IPS DF 6.9 (cell line): ENCODE measurements around the gene TARBP2.

Source experiments
- DNase-seq: peaks from one replicate; pipeline ENCODE4 v3.0.0-alpha.2; 2013; ENCODE audit warnings: low read depth, low spot score
- H3K27ac ChIP-seq: one replicate; pipeline ENCODE4 v1.5.1; 2013; ENCODE audit warnings: low read length, control low read depth
- H3K27me3 ChIP-seq: 2 replicates; pipeline ENCODE4 v1.6.1; 2013; ENCODE audit warnings: mild to moderate bottlenecking, low read length; ENCODE audit not compliant: control insufficient read depth, insufficient read depth
- H3K36me3 ChIP-seq: 2 replicates; pipeline ENCODE4 v1.6.1; 2013; ENCODE audit warnings: low read length; ENCODE audit not compliant: control insufficient read depth, insufficient read depth
- H3K4me1 ChIP-seq: 2 replicates; pipeline ENCODE4 v1.6.1; 2013; ENCODE audit warnings: low read length; ENCODE audit not compliant: control insufficient read depth, insufficient read depth
- H3K4me3 ChIP-seq: 2 replicates; pipeline ENCODE4 v1.5.1; 2013; ENCODE audit warnings: mild to moderate bottlenecking, low read length
- H3K9me3 ChIP-seq: 2 replicates; pipeline ENCODE4 v1.6.1; 2013; ENCODE audit warnings: low read length, inconsistent platforms; ENCODE audit not compliant: control insufficient read depth, insufficient read depth
- WGBS: extraction: QIAGEN DNeasy Blood & Tissue Kit; methylation state at CpG from one replicate; pipeline ENCODE4 v1.1.7; 2013; ENCODE audit warnings: mixed read lengths, missing lambda C conversion rate; ENCODE audit not compliant: insufficient read length, insufficient coverage; 5-methylcytosine and 5-hydroxymethylcytosine counted together

TARBP2 gene

DNA sequence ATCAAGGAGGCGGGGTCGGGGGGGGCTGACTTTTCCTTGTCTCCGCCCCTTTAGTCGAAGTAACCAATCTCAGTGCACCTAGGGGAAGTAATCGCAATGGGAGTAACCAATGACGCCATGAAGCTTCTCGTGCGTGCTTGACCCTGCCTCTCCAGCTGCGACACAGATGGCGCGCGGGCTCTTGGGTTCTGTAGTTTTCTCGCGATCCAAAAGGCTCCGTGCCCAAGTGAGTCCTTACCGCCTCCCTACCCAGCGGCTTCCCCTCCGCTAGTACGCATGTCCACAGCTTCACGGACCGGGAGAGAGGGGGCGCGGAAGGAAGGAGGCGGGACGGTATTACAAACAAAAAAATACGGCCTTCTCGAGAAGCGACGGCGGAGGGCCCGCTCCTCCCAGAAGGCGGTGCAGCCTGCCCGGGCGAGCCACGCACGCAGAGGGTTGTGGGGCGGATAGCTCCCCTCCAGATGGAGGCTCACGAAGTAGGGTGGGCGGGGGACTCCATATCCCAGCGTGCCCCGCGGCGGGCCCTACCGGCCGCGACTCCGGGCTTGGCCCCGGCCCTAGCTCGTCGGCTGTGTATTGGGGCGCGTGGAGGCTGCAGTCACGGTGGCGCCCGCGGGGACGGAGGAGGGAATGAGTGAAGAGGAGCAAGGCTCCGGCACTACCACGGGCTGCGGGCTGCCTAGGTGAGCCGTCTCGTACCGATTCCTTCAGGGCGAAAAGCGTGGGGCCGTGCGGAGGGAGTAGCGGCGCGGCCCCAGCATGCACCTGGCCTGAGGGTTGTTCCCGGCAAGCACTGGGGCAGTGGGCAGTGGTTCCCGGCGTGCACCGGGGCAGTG lies at the start of gene TARBP2:
Gene TARBP2 (plus strand): TSS at position 508 of the 839 bp plus-strand sequence. CDS start 126 bp downstream, at position 634.
- H3K36me3 ChIP-seq: peaks cover 2% of the 10 kb centered on the region; the same call in 1 of the 2 replicates
- WGBS: no CpG with 5 or more reads among the region's 74 CpGs
- DNase-seq: peak; percentile 98
- peak within 1 kb of the TSS; percentile 74; the same call in 1 of the 2 replicates for H3K4me3 ChIP-seq
- H3K9me3 ChIP-seq: no peaks in the 10 kb centered on the region
- H3K27me3 ChIP-seq: no peaks in the 10 kb centered on the region
- peaks cover 13% of the 10 kb centered on the region; the same call in 1 of the 2 replicates for H3K4me1 ChIP-seq
- no peak within 1 kb of the TSS for H3K27ac ChIP-seq

DNA sequence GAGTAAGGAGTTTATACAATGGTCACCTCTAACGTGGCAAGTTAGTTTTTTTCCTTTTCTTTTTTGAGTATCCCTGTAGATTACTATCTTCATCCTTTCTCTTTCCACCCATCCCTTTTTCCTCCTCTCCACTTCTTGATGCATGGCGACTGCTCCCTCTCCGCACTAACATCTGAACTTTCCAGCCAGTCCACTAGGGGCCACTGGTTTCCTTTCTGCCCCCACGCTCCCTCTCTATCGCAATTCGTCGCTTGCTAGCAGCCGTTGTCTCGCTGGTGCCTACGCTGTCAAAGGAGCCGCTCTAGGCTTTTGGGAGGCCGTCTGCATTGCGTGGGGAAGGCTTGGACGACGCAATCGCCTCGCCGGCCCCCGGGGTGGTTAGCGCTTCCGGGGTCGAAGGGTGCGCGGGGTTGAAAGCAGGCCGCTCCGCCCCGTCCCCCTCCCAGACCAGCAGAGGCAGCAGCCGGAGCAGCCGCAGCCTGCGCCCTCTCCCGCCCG lies 49.4 kb upstream of the TARBP2 start, which contains the start of gene PCBP2:
Gene PCBP2 (plus strand): TSS at position 442 of the 498 bp plus-strand sequence. CDS start 2,699 bp downstream, outside the sequence.
- no CpG with 5 or more reads among the region's 32 CpGs for WGBS
- Histone ChIP-seq H3K27me3 (no peaks in the 10 kb centered on the region), H3K9me3 (no peaks in the 10 kb centered on the region), H3K4me3 (peak within 1 kb of the TSS; percentile 100), H3K4me1 (no peaks in the 10 kb centered on the region), H3K27ac (no peak within 1 kb of the TSS), H3K36me3 (peaks cover 17% of the 10 kb centered on the region; the same call in 1 of the 2 replicates)
- peak; percentile 98 for DNase-seq

DNA sequence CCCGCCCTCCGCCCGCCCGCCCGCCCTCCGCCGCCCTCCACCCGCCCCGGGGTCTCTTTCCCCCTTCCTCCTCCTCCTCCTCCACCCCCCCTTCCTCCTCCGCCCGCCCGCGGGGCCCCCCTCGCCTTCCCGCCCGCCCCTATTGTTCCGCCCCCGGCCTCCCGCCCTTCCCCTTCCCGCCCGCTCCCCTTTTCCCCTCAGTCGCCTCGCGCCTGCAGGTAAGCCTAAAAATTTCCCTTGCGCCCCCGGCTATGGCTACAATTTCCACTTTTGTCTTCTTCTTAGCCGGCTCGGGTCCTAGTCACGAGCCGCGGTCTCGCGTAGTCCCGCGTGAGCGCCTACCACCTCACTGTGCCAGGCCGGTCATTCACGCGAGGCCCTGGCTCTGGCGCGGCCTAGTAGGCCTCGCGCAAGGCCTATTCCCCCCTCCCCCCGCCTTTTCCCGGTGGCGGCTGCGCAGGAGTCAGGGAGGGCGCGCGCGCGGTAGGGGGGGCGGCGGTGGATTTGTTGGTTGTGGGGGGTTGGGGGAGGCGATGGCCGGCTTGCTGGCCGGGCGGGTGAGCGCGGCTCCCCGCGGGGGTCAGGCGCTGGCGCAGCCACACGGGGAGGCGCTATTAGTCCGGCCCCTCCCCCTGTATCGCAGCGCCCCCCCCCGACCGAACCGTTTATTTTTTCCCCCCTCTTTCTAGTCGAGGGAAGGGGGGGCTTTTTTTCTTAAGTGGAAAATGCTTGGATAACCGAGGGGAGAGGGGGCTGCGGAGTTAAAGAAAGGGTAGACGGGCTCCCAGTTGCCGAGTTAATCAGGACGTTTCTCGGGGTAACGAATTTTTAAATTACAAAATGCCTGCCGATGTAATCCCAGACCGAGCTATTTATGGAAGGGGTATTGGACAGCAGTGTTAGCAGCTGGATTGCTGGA lies 48.7 kb upstream of the TARBP2 start:
- Histone ChIP-seq H3K4me3 (peak overlapping the region; percentile 100), H3K36me3 (peaks cover 23% of the 10 kb centered on the region; the same call in 1 of the 2 replicates), H3K9me3 (no peaks in the 10 kb centered on the region), H3K27ac (no peak overlapping the region), H3K4me1 (no peaks in the 10 kb centered on the region), H3K27me3 (no peaks in the 10 kb centered on the region)
- DNase-seq: no peak
- no CpG with 5 or more reads among the region's 82 CpGs for WGBS

DNA sequence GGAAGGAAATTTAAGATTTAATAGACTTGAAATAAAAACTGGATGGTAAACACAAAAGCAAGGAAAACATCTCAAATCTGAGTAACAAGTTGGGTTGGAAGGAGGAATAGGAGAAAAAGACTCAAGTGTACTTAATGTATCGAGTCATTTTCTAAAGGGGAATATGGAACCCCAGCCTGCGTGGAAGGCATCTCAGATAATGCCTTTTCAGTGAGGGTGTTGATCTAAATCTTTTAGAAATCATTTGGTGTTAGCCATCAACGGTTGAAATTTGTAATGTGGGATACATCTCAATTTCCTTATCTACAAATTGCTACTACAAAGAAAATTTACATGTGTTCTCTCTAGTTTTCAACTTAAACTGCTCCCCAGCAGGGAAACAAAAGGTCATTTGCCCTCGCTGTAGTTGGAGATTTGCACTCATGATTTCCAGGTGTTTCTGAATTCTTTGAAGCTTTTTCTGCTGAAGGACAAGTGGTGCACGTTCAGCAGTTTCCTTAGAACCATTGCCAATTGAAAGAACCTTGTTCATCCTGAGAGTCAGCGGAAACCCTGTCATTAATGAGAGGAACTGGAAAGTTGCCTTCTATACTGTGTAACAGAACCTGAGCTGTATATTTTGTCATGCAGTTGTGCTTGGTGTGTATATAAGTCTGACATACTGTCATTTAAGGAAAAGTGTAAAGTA lies 47.0 kb upstream of the TARBP2 start:
- no peak overlapping the region for H3K4me3 ChIP-seq
- no peak for DNase-seq
- H3K27me3 ChIP-seq: no peaks in the 10 kb centered on the region
- no peaks in the 10 kb centered on the region for H3K9me3 ChIP-seq
- no CpG with 5 or more reads among the region's 6 CpGs for WGBS
- no peaks in the 10 kb centered on the region for H3K4me1 ChIP-seq
- H3K27ac ChIP-seq: no peak overlapping the region
- peaks cover 29% of the 10 kb centered on the region; the same call in 1 of the 2 replicates for H3K36me3 ChIP-seq

GRCh38 chr12:53454707-53455106 lies 46.4 kb upstream of the TARBP2 start:
- DNase-seq: no peak
- no peaks in the 10 kb centered on the region for H3K9me3 ChIP-seq
- H3K36me3 ChIP-seq: peaks cover 33% of the 10 kb centered on the region; the same call in 1 of the 2 replicates
- H3K27ac ChIP-seq: no peak overlapping the region
- H3K4me1 ChIP-seq: no peaks in the 10 kb centered on the region
- H3K4me3 ChIP-seq: no peak overlapping the region
- no CpG with 5 or more reads among the region's 3 CpGs for WGBS
- H3K27me3 ChIP-seq: no peaks in the 10 kb centered on the region

DNA sequence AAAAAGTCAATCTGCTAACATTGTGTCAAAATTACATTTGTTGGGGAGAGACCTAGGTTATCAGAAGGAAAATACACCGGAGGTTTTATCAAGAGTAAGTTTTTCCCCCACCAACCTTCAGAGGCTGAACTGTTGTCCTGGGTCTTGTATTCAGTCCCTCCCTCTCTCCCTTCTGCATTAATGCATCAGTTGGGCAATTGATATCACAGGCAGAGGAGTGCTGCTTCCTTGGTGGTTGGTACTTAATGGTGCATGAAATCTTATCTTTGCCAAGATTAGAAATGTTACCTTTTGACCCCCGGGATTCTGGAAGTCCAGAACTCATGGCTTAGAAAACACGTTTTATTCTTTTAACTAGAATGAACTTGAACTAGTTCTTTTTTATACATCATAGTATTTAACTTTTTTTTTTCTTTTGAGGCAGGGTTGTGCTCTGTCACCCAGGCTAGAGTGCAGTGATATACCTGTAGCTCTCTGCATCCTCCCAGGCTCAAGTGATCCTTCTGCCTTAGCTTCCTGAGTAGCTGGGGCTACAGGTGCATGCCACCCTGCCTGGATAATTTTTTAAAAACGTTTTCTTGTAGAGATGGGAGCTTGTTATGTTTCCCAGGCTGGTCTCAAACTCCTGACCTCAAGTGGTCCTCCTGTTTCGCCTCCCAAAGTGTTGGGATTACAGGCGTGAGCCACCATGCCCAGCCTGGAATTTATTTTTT lies 44.3 kb upstream of the TARBP2 start:
- no CpG with 5 or more reads among the region's 6 CpGs for WGBS
- Histone ChIP-seq H3K36me3 (peaks cover 49% of the 10 kb centered on the region), H3K9me3 (no peaks in the 10 kb centered on the region), H3K4me3 (no peak overlapping the region), H3K27me3 (no peaks in the 10 kb centered on the region), H3K4me1 (no peaks in the 10 kb centered on the region), H3K27ac (no peak overlapping the region)
- DNase-seq: no peak

DNA sequence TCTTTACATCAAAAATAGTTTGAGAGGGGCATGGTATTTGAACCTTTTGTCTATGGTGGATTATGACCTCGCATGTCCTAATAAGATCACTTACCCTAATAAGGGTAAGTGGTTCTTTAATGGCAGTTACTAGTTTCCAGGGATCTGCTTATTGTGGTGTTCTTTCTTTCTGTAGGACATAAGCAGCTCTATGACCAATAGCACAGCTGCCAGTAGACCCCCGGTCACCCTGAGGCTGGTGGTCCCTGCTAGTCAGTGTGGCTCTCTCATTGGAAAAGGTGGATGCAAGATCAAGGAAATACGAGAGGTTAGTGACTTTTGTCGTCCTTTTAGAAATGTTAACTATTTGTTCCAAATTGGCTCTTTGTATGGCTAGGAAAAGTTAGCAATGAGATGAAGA lies 42.0 kb upstream of the TARBP2 start:
- H3K4me1 ChIP-seq: no peaks in the 10 kb centered on the region
- H3K4me3 ChIP-seq: no peak overlapping the region
- no peak for DNase-seq
- WGBS: no CpG with 5 or more reads among the region's 4 CpGs
- H3K36me3 ChIP-seq: peaks cover 66% of the 10 kb centered on the region
- H3K9me3 ChIP-seq: no peaks in the 10 kb centered on the region
- H3K27ac ChIP-seq: no peak overlapping the region
- H3K27me3 ChIP-seq: no peaks in the 10 kb centered on the region

- Histone ChIP-seq H3K4me3 (no peak overlapping the region), H3K9me3 (no peaks in the 10 kb centered on the region), H3K4me1 (no peaks in the 10 kb centered on the region), H3K27me3 (no peaks in the 10 kb centered on the region), H3K36me3 (peaks cover 68% of the 10 kb centered on the region), H3K27ac (no peak overlapping the region)
- no CpG with 5 or more reads among the region's 3 CpGs for WGBS
- DNase-seq: no peak
Observed at GRCh38 chr12:53461059-53461458, 40.0 kb upstream of the TARBP2 start.

DNA sequence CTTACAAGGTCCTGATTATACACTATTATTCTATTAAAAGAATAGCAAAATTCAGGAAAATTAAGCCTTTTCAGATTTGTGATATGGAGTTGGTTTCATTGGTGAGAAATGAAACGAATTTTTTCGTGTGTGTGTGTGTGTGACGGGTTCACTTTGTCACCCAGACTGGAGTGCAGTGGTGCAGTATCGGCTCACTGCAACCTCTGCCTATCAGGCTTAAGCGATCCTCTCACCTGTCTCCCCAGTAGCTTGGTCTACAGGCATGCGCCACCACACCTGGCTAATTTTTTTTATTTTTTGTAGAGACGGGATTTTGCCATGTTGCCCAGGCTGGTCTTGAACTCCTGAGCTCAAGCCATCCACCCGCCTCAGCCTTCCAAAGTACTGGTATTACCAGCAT lies 39.5 kb upstream of the TARBP2 start:
- H3K27me3 ChIP-seq: no peaks in the 10 kb centered on the region
- H3K4me1 ChIP-seq: no peaks in the 10 kb centered on the region
- no peak for DNase-seq
- no peak overlapping the region for H3K27ac ChIP-seq
- 100% methylated on average over 2 of the region's 8 CpGs for WGBS
- peaks cover 71% of the 10 kb centered on the region for H3K36me3 ChIP-seq
- H3K4me3 ChIP-seq: no peak overlapping the region
- no peaks in the 10 kb centered on the region for H3K9me3 ChIP-seq
